ENCODE measurements around the gene DCDC2B.

DNA sequence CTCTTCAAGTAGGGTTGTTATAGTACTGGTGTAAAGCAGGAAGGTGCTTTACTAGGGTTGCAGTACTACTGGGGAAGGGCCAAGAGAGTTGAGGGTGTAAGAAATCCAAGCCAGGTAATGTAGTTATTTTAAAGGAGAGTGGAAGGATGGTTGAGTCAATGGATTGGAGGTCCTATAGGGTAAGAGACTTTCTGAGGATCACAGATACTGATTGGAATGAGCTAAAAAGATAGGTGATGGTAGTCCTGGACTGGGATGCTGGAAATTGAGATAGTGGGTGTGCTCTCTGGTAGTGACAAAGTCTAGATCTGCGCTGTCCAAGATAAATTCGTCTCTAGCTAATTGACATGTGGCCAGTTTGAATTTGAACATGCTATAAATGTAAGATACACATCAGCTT lies 22.4 kb upstream of the DCDC2B start:
- TF ChIP-seq POLR2AphosphoS5 (IDR thresholded peaks at IDR 0.05; ENCODE audit: low read length) (no peak), KAT2A (conservative IDR thresholded peaks at IDR 0.05; ENCODE audit: control insufficient read depth, low read depth, low read length) (no peak), RCOR1 (conservative IDR thresholded peaks at IDR 0.05; ENCODE audit: low read depth, low read length) (no peak)

Measured in GM12878 (cell line).